ENCODE results near the gene PTH1R.

GRCh38 chr3:46950650-46951241, 73.2 kb downstream of the PTH1R start:
- TF ChIP-seq TCF7 (IDR thresholded peaks at IDR 0.05; ENCODE audit: borderline replicate concordance) (no peak), MTA3 (IDR thresholded peaks at IDR 0.05; ENCODE audit: borderline replicate concordance, low read length) (no peak), CTCF (IDR thresholded peaks at IDR 0.05 in 2 of 3, conservative IDR thresholded peaks at IDR 0.05 in 1 of 3; ENCODE audit: control insufficient read depth in 2 of 3, extremely low read depth in 1 of 3, insufficient read depth in 1 of 3, low read depth in 3 of 3, low read length in 3 of 3) (no peak), CREB1 (IDR thresholded peaks at IDR 0.05; ENCODE audit: low read depth) (no peak), POLR2AphosphoS2 (IDR thresholded peaks at IDR 0.05; ENCODE audit: low read depth, low read length) (no peak), PBX3 (IDR thresholded peaks at IDR 0.05; ENCODE audit: insufficient replicate concordance, low read depth, low read length) (no peak), SIN3A (IDR thresholded peaks at IDR 0.05; ENCODE audit: low read depth, low read length) (no peak), TAF1 (IDR thresholded peaks at IDR 0.05; ENCODE audit: borderline replicate concordance, low read depth, low read length) (no peak)

All from GM12878 (cell line).